NCI-H146 treated with DMSO at 0.1 percent for 48 hours (cell line): ENCODE data around the gene NELL1.

ENCODE experiments used
- DNase-seq: peaks from one replicate; lab custom pipeline; 2025; ENCODE audit not compliant: unreplicated experiment; lab: John Stamatoyannopoulos, UW

Gene NELL1

DNA sequence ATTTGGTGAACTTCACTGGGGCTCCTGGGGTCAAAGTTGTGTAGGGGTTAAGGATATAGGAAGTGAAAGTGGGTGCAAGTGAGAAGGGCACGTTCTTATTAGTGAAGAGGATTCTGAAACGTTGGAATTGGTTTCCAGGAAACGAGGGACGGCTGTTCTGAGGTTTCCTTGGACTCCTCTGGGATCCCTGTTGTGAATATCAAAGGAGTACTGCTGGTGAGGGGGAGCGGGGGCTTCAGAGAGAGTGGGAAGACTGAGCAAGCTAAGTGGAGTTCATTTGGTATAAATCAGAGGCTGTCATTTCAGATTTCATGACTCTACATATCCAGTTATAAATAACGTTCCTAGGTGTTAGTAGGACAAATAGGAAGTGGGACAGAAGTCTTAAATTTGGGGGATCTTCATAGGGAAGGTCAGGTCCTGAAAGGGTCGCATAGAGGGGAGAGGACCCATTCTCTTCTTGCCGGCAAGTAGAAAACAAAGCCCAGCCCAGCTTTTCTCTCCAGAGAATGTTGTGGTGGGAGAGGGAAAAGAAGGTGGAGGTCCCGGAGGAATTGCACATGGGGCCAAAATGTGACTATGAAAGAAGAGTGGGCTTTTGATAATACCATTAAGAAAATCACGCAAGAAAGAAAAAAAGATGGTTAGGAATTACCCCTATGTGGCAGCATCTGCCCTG is 1.1 kb upstream of the NELL1 start:
- DNase-seq = no peak

DNA sequence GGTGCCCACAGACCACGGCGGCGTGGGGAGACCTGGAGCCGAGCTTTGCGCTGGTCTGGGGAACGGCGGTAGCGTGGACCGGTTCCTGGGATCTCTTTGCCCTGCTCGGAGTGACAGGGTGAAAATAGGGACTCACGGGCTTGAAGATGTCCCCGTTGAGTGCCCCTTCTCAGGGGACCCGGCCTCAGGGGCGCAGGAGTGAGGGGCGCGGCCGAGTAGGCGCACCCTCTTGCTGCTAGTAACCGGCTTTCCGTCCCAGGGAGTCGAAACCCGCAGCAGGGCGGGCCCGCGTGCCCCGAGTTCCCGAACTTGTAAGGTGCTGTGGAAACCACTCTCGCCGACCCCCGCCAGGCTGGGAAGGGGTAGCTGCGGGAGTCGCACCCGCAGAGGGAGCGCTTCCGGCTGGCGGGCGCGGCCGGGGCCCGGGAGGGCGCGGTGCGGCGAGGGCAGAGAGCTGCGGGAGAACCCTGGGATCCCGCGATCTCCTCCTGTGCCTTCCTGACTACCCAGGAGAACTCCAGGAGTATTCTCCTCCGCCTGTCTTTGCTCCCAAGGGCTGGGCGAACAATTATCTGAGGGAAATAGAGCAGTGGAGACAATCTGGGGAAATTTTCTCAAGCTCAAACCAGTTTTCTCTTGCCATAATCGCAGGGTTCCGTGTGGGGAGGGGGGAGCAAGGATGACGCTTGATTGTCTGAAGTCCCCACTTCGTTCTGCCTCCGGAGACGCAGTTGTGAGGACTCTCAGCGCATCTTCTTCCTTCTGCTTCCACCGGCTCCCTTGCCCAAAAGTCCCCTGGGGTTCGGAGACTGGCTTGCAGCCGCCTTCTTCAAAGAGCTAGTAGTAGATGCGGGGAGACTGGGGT is 666 bp downstream of the NELL1 start:
- DNase-seq = no peak

DNA sequence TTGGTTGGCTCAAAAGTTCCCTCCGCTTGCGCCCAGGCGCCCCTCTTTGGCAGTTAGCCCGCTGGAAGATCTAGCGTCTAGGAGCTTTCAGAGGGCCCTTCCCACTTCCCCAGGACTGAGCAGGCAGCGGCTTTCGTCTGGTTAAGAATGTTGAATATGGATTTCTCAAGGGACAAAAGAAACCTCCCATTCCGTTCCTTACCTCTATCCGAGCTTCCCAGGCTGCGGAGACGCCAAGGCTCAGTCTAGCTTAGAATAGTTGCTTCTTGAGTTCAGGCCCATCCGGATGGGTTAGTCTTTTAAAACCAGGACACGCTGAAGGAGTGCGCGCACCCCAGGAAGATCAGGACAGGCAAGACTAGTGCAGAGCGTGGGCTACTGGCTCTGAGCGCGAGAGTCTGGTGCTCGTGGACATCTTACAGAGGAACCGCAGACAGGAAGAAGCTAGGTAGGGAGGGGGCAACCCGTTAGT is 1.6 kb downstream of the NELL1 start:
- no peak for DNase-seq

DNA sequence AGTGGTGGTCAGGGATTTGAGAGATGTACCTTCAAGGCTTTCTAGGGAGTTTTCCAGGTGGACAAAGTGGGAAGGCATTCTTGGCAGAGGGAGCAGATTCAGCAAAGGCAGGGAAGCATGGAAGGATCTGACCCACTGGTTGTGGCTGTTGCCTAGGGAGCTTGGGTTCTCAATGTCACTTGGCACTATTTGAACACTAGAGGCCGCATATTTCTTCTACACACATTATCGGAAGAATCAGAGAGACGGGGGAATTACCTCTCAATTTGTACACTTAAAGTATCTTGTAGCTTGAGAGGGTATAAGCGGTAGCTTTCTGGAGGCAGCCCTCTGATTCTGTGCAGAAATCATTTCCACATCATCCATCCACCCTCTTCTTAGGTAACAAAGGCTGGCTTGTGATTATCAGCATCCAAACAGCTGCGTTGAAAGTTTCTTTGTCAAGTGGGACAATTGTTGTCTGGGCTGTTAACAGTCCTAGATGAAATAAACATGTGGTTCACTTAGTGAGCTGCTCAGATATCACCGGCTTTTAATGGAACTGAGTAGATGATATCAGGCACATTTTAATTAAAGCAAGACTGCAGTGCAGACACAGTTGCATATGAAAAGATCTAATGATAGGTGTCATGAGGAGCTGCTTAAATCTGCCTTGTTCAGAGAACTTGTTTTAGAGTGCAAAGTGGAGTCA is 2.6 kb downstream of the NELL1 start:
- DNase-seq = peak; percentile 73

DNA sequence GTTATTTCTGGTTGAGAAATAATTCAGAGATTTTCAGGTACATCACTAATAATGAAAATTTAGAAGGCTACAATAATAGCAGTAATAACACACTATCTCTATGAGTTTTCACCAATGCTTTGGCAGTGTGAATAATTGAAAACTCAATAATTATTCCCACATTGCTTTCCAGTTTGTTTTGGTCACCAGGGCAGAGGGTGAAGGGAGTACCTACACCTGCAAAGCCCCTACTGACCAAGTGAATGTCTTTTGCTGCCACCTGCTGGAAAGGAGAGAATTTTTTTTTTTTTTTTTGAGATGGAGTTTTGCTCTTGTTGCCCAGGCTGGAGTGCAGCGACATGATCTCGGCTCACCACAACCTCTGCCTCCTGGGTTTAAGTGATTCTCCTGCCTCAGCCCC is 3.2 kb downstream of the NELL1 start:
- peak; percentile 45 for DNase-seq

DNA sequence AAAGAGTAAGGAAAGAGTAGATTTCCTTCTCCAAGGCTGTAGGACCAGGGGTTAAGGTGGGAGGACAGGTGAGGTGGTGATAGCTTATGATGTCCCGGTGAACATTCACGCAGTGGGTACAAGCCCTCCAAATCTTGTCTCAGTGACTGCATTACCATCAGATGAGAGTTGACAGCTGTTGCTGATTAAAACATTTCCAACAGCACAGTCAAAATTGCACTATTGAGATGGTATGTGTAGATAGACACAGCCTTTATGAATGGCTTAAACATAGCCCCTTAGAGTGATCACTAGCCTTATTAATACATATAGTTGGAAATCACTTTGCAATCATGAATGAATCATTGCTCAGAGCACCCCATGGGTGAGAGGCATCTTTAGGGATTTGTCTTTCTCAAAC is 7.3 kb downstream of the NELL1 start:
- DNase-seq = no peak

DNA sequence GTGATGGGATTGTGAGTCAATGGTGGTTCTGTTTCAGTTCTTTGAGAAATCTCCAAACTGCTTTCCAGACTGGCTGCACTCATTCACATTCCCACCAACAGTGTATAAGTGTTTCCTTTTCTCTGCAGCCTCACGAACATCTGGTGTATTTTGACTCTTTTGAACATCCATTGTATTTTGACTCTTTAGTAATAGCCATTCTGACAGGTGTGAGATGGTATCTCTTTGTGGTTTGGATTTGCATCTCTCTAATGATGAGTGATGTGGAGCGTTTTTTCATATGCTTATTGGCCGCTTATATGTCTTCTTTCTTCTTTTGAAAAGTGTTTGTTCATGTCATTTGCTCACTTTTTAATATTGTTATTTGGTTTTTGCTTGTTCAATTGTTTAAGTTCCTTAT is 19.4 kb downstream of the NELL1 start:
- peak; percentile 27 for DNase-seq

DNA sequence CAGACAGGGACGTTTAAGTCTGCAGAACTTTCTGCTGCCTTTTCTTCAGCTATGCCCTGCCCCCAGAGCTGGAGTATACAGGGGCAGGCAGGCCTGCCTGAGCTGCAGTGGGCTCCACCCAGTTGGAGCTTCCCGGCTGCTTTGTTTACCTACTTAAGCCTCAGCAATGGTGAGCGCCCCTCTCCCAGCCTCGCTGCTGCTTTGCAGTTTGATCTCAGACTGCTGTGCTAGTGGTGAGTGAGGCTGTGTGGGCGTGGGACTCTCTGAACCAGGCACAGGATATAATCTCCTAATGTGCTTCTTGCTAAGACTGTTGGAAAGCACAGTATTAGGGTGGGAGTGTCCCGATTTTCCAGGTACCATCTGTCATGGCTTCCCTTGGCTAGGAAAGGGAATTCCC is 38.5 kb downstream of the NELL1 start:
- no peak for DNase-seq

DNA sequence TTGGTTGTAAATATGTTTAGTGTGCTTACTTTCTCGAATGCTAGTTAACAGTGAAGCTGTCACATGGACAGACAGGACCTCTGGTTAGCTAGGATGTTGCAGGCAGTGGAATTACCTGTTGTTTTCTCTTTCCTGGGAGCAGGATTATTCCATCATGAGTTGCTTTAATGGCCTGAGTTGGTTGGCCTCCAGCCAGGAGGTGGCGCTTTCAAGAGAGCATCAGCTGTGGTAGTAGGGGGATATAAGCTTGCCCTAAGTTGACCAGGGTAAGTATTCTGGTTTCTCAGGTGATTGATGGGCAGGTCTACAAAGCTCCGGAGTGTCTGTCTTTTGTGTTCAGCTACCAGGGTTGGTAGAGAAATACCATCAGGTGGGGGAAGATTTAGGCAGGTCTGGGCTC is 43.5 kb downstream of the NELL1 start:
- DNase-seq = no peak

DNA sequence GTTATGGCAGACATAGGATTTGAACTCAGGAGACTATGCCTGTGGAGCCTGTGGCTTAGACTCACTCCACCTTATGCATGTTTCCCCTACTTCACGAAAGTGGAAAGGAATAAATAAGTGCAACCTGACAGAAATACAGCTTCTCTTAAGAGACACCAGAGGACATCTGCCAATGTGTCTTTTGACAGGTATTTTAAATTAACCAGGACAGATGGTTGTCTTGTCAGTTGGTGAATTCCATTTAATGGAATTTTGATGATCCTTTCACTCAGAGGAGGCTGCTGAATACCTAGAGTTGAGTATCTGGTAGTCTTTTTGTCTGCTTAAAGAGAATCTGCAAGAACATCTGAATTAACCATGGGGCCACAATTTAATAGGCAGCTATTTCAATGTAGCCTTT is 46.1 kb downstream of the NELL1 start:
- no peak for DNase-seq

DNA sequence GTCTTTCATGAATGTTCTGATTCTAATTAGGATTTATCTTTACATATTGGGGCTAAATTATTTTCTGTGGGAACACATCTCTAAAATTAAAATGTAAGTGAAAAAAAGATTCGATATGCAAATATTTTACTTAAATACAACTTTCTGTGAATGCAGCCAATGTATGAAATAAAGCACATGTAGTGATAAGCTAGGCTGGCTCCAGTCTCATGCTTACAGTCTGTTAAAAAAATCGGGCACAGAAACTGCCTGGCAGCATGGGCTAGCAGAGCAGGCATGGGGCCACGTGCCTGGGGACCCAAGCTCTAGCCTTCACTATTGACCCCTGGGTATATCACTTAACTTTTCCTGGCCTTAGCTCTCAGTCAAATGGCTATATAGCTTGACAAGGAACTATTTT is 46.5 kb downstream of the NELL1 start:
- DNase-seq = no peak

DNA sequence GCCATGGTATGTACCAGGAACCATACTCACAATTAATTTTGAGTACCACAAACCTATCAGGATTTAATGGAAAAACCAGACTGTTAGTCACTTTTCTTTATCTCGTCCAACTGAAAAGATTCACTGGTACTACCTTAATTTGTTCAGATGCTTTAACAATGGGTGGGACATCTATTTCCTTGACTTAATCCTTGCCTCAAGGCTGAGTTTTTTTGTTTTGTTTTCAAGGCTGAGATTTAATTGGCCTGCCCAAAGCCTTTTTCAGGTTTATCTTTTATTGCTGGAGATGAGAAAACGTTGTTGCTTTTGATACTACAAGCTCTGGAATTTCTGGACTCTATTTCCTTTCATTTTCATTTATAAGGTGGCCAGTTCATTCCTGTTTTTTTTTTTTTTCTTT is 50.4 kb downstream of the NELL1 start:
- DNase-seq = no peak

DNA sequence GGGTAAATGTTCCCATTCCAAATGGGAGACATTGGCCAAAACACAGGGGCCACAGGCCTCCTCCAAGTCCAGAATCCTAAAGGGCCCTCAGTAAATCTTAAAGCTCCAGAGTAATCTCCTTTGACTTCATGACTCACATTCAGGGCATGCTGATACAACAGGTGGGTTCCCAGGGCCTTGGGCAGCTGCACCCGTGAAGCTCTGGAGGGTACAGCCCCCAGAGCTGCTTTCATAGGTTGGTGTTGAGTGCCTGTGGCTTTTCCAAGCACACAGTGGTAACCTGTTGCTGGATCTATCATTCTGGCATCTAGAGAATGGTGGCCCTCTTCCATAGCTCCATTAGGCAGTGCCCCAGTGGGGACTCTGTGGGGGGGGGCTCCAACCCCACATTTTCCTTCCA is 54.0 kb downstream of the NELL1 start:
- no peak for DNase-seq

DNA sequence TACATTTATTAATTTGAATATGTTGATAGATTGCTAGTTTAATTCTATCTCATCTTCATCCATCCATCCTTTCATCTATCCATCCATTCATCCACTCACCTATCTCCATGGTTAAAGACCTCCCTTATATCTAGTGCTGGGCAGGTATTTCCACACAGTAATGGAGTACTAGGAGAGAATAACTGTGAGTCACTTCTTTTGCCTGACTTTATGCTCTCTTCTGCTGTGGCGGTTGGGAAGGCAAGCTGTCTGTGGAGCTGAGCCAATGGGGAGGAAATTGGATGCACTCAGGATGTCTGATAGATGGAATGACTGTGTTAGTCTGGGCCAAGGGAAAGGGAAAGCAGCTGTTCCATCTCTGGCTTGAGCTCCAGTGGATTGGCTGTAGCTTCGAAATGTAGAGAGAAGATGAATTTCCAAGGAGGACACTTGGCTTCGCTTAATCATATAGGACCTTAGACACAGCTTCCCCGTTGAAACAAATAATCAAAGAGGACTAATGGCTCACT is 60.3 kb downstream of the NELL1 start:
- DNase-seq = no peak

DNA sequence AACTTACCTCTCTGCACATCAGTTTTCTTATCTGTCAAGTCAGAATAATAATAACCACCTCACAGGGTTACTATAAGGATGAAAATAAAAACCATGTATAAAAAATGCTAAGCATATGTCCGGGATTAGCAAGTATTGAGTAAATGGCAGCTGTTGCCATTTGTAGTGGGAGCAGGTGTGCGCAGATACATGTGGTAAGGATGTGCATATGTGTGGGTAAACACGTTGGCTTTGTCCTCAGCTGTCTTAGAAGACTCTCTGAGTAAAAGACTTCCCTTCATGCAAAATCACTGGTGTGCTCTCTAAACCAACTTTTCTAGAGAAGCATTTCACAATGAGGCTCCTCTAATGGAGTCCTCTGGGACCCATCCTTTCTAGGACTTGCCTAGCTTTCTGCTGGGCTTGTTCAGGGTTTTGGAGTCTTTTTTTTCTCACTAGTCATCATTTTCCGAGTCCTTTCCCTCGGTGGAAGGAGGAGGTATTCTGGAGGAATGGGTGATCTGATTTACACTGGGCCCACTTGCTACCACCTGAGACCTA is 62.4 kb downstream of the NELL1 start:
- no peak for DNase-seq

DNA sequence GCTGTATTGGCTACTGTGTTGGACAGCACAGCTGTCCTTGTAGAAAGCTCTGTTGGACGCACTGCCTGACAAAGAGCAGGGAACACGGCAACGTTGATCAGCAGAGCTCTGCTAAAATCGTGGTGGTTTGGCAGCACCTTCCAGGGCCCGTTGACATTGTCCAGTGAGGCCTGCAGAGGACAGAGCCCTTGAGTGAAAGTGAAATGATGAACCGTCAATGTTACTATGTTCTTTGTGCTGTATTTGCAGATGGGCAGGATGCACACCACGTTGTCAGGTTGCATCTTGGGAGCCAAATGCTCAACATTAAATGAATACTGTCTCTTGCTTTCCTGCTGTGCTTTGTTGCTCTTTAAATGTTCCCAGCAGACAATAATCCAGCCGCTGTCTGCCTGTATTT is 69.7 kb downstream of the NELL1 start:
- peak; percentile 63 for DNase-seq

DNA sequence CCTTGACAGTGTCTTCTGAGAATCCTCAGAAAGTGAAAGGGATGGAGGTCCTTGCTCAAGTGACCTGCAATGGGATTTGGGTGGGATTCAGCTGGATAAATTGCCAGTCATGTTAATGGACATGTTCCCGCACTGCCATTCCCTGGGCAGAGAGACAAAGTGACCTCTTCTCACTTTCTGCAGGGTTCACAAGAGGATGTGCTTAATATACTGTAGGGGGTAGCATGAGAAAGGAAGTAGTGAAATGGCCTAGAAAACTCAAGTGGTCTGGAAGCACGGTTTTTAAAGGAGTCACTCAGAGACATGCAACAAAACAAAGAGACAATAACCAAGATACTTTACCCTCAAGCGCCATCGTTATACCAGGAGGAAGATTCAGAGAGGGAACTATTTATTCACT is 70.2 kb downstream of the NELL1 start:
- DNase-seq = peak; percentile 44

DNA sequence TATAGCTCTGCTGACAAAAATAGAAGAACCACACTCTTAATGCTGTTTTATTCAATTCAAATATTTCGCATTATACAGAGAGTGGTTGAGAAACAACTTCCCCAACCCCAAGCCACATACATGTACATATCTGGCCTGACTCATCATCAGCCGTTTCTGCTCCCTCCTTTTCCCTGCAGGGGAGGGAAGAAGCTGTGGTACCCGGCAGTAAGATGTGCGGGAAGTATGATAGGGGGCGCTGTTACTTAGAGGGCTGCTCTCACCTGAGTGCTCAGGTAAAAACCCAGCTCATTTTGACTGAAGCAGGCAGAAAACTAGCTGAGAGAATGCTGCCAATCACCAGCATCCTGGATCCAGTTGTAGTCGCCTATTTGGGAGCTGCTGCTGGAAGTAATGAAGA is 85.5 kb downstream of the NELL1 start:
- peak; percentile 38 for DNase-seq

DNA sequence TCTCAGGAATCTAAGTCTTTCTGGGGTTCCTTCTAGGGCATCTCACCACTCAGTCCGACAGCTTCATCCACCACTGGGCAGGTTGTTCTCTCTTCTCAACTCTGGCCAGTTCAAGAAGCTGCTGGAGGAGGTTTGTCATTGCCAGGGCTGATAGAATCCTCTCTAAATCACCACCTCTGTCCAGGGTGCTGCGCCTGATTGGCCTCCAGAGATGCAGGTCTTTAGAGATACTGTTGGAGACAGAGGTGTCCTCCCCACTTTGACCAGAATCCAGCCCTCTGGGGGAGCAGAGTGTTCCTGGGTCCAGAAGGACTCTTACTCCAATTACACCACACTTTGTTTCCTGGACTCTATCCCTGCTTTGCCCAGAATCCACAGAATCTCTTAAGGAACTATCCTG is 90.2 kb downstream of the NELL1 start:
- no peak for DNase-seq

DNA sequence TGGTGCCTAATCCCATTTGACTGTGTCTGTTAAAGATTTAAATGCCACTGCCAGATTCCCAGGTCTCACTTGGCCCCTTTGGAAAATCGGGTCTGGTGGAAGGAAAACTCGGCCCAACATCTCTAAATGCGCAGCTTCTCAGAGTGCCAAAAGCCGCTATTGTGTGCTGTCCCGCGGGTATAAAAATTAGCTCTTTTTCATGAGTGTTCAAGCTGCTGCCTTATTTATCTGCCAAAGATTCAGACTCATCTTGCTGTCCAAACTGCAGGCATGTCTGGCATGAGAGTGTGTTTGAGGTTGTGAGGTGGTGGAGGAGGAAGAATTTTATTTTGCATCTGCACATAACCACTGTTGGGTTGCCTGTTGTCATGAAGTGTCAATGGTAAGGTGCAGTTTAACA is 91.4 kb downstream of the NELL1 start:
- DNase-seq = no peak

DNA sequence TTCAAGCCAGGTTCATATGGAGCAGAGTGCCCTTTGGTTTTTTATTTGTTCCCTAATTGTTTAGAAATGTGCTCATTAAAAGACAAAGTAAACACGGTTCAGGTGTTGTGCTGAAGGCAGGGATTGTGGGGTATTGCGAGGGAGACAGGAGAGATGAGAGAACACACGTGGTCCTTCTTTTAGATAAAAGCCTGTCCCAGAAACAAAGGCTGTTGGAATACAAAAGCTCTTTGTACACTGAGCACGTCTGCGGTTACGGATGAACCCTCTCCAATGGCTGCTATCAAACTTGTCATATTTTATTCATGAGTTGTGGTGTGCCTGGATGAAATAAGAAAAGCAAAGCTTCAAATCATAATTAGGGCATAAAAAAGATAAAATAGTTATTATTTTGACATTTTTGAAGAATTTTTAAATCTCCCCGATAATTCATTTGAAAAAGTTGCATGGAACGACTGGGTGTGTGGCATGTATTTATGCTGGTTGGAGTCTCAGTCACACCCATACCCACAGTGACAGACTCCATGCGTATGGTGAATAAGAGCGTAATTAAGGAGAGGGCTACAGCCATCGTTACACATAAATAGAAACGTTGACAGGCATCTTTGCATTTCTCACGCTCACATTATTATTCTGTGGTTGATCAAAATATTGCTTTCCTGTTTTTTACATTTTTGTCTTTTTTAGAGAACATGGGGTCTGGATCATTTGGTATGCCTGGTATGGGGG is 92.9 kb downstream of the NELL1 start:
- peak; percentile 98 for DNase-seq
